ENCODE measurements around the gene HK2.

HK2 gene

GRCh38 chr2:74883011-74883410, 49.1 kb downstream of the HK2 start:
- TF ChIP-seq CTCF (conservative IDR thresholded peaks at IDR 0.05; ENCODE audit: low read depth, low read length), result no peak
- Histone ChIP-seq H4K20me1 (ENCODE audit: insufficient read depth) (no peaks in the 10 kb centered on the region), H3K4me2 (no peak overlapping the region), H3K36me3 (ENCODE audit: insufficient read depth) (peaks cover 3% of the 10 kb centered on the region; the same call in 1 of the 2 replicates), H2AFZ (ENCODE audit: low read depth) (no peak overlapping the region), H3K9ac (no peak overlapping the region), H3K4me1 (ENCODE audit: low read depth, poor library complexity, severe bottlenecking) (no peaks in the 10 kb centered on the region), H3K27me3 (ENCODE audit: insufficient read depth, low read depth) (no peaks in the 10 kb centered on the region), H3K79me2 (ENCODE audit: insufficient read depth, low read depth) (no peaks in the 10 kb centered on the region), H3K27ac (no peak overlapping the region), H3K4me3 (IDR thresholded peaks at IDR 0.05; ENCODE audit: insufficient read depth, low read depth, low read length) (no peak overlapping the region)

GRCh38 chr2:74884118-74884762, 50.3 kb downstream of the HK2 start:
- Histone ChIP-seq H3K27me3 (ENCODE audit: insufficient read depth, low read depth) (no peaks in the 10 kb centered on the region), H3K9ac (no peak overlapping the region), H3K79me2 (ENCODE audit: insufficient read depth, low read depth) (no peaks in the 10 kb centered on the region), H3K36me3 (ENCODE audit: insufficient read depth) (peaks cover 3% of the 10 kb centered on the region; the same call in 1 of the 2 replicates), H2AFZ (ENCODE audit: low read depth) (no peak overlapping the region), H3K4me3 (IDR thresholded peaks at IDR 0.05; ENCODE audit: insufficient read depth, low read depth, low read length) (no peak overlapping the region), H3K4me2 (no peak overlapping the region), H4K20me1 (ENCODE audit: insufficient read depth) (no peaks in the 10 kb centered on the region), H3K4me1 (ENCODE audit: low read depth, poor library complexity, severe bottlenecking) (no peaks in the 10 kb centered on the region), H3K27ac (no peak overlapping the region)
- TF ChIP-seq CTCF (conservative IDR thresholded peaks at IDR 0.05; ENCODE audit: low read depth, low read length), result no peak

GRCh38 chr2:74884866-74885265, 50.9 kb downstream of the HK2 start:
- Histone ChIP-seq H3K9ac (no peak overlapping the region), H3K36me3 (ENCODE audit: insufficient read depth) (peaks cover 3% of the 10 kb centered on the region; the same call in 1 of the 2 replicates), H3K27ac (no peak overlapping the region), H3K4me2 (no peak overlapping the region), H3K4me3 (IDR thresholded peaks at IDR 0.05; ENCODE audit: insufficient read depth, low read depth, low read length) (no peak overlapping the region), H3K27me3 (ENCODE audit: insufficient read depth, low read depth) (no peaks in the 10 kb centered on the region), H2AFZ (ENCODE audit: low read depth) (no peak overlapping the region), H4K20me1 (ENCODE audit: insufficient read depth) (no peaks in the 10 kb centered on the region), H3K79me2 (ENCODE audit: insufficient read depth, low read depth) (no peaks in the 10 kb centered on the region), H3K4me1 (ENCODE audit: low read depth, poor library complexity, severe bottlenecking) (no peaks in the 10 kb centered on the region)
- no peak for TF ChIP-seq CTCF (conservative IDR thresholded peaks at IDR 0.05; ENCODE audit: low read depth, low read length)

DNA sequence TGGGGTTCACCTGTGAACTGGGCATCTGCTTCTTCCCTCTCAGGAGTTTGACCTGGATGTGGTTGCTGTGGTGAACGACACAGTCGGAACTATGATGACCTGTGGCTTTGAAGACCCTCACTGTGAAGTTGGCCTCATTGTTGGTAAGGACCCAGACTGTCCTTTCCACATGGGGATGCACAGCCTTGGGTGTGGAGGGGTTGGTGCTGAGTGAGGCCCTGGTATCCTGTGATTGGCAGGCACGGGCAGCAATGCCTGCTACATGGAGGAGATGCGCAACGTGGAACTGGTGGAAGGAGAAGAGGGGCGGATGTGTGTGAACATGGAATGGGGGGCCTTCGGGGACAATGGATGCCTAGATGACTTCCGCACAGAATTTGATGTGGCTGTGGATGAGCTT, 52.3 kb downstream of the HK2 start:
- no peak overlapping the region for H3K4me3 ChIP-seq (IDR thresholded peaks at IDR 0.05; ENCODE audit: insufficient read depth, low read depth, low read length)
- no peaks in the 10 kb centered on the region for H3K27me3 ChIP-seq (ENCODE audit: insufficient read depth, low read depth)
- no peaks in the 10 kb centered on the region for H3K79me2 ChIP-seq (ENCODE audit: insufficient read depth, low read depth)
- H3K36me3 ChIP-seq (ENCODE audit: insufficient read depth), result peaks cover 3% of the 10 kb centered on the region; the same call in 1 of the 2 replicates
- no peak overlapping the region for H3K27ac ChIP-seq
- no peak overlapping the region for H2AFZ ChIP-seq (ENCODE audit: low read depth)
- H4K20me1 ChIP-seq (ENCODE audit: insufficient read depth), result no peaks in the 10 kb centered on the region
- no peaks in the 10 kb centered on the region for H3K4me1 ChIP-seq (ENCODE audit: low read depth, poor library complexity, severe bottlenecking)
- TF ChIP-seq CTCF (conservative IDR thresholded peaks at IDR 0.05; ENCODE audit: low read depth, low read length), result no peak
- no peak overlapping the region for H3K9ac ChIP-seq
- H3K4me2 ChIP-seq, result no peak overlapping the region
